Activated CD4-positive, alpha-beta T cell treated with anti-CD3 and anti-CD28 coated beads for 48 hours (primary cell): ENCODE data around the gene RERE.

ENCODE experiments used
- DNase-seq: peaks from one replicate; pipeline ENCODE4 v3.0.0-alpha.2; 2020

The RERE gene

DNA sequence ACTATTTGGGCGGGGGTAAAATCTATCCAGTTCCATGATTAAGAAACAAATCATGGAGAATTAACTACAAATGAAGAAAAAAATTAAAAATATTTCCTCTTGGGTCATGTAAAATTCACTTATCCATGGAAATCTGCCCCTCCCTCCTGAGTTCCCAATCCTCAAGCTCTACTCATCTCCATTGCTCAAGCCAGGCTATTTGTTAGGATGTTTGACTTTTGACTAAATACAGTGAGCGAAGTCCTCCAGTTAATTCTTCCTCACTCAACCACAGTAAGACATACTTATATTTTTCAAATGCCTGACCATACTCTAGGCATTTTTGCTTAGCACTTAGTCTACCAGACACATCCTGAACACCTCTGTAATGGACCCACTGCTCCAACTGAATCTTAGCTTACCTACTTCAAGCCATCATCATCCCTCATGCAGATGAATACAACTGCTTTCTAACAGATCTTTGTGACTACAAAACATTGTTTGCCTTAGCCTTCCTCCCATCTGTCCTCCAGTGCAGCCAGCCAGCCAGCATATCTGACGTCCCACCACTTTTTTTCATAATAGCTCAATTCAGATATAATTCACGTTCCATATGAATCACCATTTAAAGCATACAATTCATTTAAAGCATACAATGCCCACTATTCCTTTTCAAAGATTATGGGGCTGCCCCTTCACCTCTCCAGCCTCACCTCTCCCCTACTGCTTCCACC, 154.2 kb downstream of the RERE start:
- no peak for DNase-seq

DNA sequence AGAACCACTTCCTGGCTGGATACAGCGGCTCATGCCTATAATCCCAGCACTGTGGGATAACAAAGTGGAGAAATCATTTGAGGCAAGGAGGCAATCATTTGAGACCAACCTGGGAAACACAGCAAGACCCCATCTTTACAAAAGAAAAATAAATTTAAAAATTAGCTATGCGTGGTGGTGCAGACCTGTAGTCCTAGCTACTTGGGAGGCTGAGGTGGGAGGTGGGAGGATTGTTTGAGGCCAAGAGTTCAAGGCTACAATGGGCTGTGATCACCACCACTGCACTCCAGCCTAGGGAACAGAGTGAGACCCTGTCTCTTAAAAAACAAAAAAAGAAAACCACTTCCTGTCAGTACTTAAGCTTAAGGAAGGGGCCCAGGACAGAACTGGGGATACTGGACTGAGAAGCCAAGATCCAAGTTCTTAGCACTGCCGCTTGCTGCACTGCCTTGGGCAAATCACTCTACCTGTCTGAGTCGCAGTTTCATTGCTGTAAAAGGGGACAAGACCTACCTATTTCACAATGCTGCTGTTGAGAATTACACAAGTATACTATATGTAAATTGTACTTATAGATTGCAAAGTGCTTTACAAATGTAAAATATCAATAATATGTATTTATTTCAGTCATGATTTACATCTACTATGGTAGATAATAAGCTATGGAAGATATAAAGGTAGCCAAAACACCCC, 154.9 kb downstream of the RERE start:
- DNase-seq = no peak

DNA sequence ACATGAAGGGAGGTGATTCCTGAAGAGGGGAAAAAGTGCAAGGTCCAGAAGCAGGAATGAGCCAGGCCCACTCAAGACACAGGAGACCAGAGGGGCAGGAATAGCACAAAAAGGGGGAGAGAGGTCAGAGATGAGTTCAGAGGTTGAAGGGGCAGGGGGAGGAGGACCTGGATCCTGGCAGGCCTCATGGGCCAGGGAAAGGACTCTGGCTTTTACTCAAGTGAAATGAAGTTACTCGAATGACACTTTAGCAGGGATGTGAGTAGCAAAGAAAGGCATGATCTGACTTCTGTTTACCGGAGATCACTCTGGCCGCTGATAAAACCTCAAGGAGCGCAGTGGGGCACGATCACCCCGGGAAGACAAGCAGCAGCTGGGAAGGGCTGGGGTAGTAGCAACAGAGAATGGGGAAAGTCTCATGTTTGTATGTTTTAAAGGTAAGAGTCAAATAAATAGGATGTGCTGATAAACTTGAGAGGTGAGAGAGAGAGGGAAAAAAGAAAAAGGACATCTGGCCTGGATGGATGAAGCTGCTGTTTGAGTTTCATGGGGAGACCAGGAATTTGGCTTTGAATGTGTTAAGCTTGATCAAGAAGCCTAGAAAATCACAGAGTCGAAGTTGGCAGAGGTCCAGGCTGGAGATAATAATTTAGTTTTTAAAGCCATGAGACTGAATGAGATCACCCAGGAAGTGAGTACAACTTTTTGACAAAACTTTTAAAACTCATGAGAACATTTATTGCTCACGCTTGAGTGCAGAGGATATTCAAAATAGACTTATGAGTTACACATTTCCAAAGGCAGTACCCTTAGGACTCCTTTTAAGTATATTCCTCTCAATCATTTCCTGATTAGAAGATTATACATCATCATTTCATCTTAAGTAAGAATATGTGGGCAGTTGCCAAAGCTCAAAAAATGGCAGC, 156.0 kb downstream of the RERE start:
- peak; percentile 64 for DNase-seq

DNA sequence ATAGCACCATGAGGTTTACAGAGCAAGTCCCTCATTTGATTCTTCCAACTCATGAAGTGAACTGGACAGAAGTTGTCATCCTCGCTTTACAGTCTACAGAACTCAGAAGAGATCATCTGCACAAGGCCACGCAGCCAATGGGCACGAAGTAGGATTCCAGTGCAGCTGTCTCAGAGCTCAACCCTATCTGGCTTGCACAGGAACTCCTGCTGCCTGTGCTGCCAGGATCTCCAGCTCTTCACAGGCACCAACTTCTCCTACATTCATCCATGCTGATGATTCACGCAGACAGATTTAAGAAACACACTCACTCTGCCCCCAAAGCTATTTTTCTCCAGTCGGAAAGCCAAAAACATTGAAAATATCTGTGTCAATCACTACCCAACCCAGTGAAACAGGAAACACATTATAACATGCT, 157.0 kb downstream of the RERE start:
- no peak for DNase-seq

DNA sequence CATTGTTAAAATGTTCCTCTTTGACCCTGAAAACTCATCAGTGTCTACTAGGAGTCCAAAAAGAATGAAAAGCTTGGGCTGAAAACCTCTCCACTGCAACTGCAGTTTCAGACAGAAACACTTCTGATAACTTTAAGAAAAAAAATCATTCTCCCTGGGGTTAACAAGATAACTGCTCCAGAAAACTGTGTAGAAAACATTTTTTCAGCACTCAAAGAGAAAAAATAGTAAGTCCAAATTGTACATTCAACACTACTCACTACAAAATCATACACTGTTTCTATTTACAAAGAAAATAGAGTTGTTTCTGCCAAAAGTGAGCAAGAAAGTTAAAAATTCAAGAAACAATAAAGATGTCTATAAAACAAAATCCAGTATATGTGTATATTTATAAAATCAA, 157.8 kb downstream of the RERE start:
- DNase-seq = no peak

DNA sequence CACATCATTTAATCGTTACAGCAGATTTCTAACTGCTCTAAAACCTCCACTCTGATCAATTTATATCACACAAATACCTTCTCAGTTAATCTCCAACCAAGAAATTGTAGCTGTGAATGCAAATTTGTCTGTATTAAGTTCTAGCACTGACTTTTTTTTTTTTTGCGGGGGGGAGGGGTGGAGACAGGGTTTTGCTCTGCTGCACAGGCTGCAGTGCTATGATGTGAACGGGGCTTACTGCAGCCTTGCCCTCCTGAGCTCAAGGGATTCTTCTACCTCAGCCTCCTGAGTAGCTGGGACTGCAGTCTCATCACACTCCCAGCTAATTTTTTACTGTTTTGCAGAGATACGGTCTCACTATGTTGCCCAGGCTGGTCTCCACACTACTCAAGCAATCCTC, 163.6 kb downstream of the RERE start:
- no peak for DNase-seq

DNA sequence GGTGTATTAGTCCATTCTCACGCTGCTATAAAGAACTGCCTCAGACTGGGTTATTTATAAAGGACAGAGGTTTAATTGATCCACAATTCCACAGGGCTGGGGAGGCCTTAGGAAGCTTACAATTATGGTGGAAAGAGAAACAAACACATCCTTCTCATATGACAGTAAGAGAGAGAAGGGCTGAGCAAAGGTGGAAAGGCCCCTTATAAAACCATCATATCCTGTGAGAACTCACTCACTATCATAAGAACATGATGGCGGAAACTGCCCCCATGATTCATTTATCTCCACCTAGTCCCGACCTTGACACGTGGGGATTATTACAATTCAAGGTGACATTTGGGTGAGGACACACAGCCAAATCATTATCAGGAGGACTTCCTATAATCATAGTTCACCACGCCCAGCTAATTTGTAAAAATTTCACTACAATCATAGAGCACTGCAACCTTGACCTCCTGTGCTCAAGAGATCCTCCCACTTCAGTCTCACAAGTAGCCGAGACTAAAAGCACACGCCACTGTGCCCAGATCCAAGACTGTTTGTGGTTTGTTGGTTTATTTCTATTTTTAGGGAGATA, 164.9 kb downstream of the RERE start:
- peak; percentile 22 for DNase-seq

DNA sequence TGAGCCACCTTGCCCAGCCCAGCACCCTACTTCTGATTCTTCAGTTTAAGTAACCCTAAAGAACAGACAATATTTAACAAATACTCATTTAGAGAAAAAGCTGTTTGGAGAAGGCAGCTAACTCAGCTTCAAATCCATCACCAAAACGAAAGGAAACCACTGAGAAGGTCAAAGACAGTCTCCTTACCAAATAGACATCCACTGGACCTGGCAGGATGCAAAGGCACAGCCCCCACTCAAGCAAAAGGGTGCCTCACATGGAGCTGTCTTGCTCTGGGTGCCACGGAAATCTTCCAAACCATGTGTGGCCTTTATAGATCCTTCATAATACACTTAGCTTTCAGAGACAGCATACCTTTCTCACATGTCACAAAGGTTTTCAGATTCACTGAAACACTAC, 165.5 kb downstream of the RERE start:
- DNase-seq = no peak

DNA sequence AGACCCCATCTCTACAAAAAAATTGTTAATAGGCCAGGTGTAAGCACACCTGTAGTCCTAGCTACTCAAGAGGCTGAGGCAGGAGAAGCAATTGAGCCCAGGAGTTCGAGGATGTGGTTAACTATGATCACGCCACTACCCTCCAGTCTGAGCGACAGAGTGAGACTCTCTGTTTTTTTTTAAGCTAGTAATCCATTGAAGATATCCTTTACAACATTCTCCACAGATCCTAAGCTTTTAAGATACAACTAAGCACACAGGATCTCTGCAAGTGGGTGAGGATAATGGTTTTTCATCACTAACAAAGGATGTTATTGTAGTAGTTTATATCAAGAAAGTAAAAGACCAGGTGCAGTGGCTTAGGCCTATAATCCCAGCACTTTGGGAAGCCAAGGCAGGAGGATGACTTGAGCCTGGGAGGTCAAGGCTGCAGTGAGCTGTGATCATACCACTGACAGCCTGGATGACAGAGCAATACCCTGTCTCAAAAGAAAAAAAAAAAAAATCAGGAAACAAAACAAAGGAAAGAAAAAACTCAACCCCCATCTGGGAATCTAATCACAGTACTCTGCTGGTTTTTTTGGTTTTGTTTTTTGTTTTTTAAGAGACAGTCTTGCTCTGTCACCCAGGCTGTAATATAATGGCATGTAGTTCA, 166.1 kb downstream of the RERE start:
- DNase-seq = no peak

DNA sequence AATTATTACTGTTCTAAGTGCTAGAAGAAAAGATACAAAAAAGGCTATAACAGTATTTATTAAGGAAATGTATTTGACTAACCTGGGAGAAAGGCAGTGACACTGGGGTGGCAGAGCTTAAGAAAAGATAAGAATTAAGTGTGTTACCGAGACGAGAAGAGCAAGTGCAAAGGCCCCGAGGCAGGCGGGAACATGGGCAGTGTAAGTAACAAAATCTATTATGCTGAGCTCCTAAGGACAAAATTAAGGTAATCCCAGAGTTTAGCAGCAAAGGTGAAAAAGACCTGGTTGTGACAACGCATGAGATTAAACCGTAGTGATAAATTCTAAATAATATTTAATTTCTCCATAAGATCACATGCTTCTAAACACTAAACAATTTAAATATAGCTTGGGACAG, 167.6 kb downstream of the RERE start:
- no peak for DNase-seq

DNA sequence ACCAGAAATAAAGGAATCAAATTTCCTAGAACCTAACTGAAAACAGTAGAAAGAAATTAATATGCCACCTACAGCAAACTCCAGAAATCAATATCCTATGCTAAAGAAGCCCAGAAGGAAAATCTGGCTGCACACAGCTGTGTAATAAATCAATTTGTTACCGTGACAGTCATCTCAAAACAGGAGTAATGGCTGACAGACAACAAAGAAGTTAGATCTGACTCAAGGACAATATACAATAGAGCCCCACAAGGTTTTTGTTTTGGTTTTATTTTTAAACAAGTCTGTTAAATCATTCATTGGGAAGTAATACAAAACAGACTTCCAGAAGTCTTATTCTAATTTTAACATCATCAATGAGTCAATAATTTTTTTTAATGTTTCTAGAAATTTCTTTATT, 168.4 kb downstream of the RERE start:
- no peak for DNase-seq

DNA sequence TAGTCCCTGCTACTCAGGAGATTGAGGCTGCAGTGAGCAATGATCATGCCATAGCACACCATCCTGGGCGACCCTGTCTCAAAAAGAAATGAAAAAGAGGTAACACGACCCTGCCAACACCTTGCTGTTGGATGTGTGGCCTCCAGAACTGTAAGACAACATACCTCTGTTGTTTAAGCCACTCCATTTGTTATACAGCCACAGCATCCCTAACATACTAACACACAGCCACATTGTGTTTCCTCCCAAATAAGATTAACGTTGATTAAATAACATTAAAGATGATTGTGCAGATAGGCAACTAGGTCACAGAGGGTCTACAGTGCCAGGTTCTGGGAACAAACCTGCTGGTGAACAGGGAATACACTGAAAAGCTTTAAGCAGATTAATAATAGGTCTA, 170.4 kb downstream of the RERE start:
- no peak for DNase-seq

DNA sequence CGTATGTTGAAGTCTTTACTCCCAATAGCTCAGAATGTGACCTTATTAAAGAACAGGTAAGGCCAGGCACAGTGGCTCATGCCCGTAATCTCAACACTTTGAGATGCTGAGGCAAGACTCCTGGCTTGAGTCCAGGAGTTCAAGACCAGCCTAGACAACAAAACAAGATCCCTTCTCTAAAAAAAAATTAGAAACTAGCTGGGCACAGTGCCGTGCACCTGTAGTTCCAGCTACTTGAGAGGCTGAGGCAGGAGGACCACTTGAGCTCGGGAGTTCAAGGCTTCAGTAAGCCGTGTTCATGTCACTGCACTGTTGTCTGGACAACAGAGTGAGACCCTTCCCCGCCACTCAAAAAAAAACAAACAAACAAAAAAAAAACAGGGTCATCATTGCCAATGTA, 171.3 kb downstream of the RERE start:
- DNase-seq = no peak

DNA sequence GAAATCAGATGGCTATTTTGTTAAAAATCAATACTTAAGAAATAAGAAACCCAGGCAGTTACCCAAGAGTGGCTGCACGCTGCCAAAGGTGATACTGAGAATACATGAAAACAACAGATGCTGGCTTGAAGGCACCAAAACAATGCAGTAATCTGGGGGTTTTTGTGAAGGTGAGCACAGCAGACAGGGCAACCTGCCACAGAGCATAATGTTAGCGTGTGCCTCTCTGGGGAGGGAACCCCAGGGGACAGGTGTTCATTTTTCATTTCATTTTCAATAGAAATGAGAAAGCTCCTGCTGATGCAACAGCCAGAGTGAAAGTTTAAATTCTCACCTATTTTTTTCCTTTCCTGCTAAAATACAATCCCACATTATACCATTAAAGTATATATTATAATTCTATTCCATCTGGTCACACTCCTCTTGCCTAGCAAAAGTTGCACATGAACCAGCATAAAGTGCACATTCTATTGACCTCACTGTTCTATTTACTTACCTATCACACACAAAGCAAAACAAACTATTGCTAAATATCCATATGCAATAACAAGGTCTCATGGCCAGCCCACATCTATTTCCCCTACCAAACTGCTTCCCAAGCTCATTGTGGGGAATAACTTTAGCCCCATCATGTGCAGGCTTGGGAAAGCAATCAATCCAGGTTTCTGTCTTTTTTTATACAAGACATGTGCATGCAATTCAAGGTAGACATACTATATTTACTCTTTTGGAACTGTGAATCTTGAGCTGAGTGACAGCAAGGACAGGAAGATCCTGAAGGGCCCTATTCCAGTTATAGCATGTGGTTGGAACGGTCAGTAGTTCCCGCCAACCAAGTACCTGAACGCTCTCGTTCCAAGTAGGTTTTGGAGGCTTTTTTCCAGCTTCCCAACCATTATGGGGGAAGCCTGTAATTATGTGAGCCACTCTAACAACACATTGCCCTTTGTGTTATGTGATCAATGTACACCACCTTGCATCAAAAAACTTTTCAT, 173.6 kb downstream of the RERE start:
- DNase-seq = no peak

DNA sequence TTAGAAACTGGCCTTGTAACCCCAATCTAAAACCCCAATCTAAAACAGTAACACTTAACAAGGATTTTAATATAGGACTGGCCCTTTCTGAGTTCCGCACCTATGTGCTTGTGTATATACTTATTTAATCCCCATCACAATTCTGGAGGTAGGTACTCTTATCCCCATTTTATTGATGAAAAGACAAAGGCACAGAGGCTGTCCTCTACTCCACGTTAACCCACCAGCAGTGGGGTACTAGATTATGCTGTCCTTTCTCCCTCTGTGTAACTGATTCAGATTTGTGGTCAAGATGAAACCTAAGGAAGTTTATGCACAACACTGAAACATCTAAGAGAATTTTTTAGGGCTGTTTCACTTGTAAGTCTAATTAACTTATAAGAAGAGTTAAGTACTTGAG, 175.3 kb downstream of the RERE start:
- DNase-seq = no peak

DNA sequence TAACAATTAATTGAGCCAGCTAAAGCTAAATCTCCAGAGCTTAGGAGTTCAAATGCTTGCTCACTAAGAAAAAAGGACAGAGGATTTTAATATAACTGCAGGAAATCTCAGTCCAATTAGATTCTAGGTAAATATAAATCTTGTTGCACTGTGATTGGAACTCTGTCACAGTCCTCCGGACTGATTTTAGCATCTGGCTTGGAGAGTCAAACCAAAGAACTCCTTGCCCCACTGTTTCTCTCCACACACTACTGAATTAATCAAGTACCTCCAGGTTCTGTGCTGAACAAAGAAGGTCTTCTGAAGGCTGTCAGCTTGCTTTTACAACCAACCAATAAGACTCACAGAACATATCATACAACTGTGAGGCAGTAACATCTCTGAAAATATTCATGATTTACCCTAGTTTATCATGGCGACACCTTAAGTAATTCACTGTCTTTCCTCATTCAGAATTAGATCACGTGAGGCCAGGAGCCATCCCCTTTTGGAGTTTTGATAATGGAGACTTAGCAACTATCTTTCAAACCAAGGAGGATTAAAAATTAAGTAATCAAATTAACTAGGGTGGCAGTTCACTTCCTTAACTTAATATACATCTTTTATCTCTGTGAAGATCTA, 176.0 kb downstream of the RERE start:
- no peak for DNase-seq

DNA sequence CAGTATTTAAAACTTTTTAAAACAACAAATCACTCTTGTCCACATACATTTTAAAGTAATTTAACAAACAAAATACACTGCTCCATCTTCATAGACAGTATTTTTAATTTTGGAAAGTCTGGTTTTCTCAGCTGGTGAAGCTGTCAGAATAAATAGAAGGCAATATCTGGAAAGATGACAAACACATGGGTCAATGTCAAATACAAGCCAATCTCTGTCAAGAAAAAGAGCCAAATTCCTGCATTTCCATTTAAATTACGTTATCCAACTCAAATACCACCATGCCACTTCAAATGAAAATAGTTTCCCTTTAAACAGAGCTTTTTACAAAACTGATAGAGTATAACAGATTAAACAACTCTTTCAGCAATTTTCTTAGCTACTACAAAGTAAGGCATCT, 176.5 kb downstream of the RERE start:
- DNase-seq = no peak

DNA sequence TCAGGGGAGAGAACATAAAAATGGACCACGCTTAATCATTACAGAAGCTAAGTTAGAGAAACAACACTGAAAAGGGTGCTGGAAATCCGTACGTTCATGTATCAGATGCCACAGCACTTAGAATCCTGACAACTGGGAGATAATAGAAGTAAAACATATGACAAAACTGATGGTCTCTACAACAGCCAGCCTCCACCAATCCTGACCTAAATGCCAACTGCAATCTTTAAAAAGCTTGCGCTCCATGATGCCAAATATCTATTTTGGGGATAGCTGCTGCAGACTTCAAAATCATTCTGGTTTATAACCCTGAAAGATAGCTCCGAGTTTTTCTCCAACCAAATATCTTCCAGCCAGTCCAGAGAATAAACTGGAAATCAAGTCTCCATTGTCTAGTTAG, 178.3 kb downstream of the RERE start:
- DNase-seq = no peak

DNA sequence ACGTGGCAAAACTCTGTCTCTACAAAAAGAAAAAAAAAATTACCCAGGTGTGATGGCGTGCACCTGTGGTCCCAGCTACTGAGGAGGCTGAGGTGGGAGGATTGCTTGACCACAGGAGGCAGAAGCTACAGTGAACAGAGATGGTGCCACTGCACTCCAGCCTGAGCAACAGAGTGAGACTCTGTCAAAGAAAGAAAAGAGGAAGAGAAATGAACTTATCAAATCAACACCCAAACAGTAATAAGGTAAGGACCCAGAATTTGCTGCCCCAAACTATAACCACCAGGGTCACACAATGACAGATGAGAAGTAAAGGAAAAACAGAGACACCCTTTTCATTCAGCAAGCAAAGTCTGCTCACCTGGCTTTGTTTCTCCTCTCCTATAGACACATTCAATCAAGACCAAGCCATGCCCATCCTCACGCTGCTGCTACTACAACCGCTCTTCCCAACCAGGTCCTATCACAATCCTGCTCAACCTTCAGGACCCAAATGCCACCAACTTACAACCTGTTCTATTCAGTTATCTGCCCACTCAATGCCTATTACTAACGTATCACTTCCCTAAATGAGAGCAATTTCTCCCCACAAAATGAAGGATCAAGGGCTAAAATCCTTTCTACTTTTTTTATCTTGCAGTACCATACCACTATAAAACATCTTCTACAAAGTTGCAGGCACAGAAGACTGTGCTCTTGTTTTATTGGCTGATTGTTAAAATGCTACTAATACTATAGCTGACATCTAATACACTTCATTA, 183.5 kb downstream of the RERE start:
- DNase-seq = no peak

DNA sequence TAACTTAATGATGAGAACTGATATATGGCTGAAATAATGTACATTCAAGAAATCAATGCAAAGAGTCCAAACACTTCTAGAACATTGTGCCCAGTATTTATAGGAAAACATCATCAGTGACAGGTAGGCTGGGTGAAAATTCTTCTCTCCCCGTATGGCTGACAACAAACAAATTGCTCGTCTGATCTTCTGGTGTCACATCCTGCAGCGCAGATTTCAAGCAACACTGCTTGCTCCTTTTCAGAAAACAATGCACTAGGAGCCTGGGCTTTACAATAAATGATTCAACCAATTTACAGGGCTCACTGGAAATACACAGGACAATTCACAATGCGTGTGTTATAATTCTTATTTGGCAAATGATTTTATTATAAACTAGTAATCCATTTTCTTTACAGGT, 185.3 kb downstream of the RERE start:
- no peak for DNase-seq
